Panc1 (cell line): Measurements from ENCODE around the gene CRADD.

ENCODE experiments used
- TF ChIP-seq, protein P1 (sequence below): fragments of 450-650 bp; IDR thresholded peaks from 2 replicates; pipeline ENCODE4 v1.5.1; 2017; ENCODE audit warnings: mild to moderate bottlenecking
- TF ChIP-seq, protein P2 (sequence below), 2 experiments: IDR thresholded peaks; 2 replicates each; pipeline ENCODE4 v1.6.1; 2011 to 2012; ENCODE audit warnings: low read depth in 2 of 2, control low read depth in 1 of 2, low read length in 1 of 2, mild to moderate bottlenecking in 1 of 2, moderate library complexity in 1 of 2; ENCODE audit not compliant: insufficient read depth in 1 of 2

DNA sequence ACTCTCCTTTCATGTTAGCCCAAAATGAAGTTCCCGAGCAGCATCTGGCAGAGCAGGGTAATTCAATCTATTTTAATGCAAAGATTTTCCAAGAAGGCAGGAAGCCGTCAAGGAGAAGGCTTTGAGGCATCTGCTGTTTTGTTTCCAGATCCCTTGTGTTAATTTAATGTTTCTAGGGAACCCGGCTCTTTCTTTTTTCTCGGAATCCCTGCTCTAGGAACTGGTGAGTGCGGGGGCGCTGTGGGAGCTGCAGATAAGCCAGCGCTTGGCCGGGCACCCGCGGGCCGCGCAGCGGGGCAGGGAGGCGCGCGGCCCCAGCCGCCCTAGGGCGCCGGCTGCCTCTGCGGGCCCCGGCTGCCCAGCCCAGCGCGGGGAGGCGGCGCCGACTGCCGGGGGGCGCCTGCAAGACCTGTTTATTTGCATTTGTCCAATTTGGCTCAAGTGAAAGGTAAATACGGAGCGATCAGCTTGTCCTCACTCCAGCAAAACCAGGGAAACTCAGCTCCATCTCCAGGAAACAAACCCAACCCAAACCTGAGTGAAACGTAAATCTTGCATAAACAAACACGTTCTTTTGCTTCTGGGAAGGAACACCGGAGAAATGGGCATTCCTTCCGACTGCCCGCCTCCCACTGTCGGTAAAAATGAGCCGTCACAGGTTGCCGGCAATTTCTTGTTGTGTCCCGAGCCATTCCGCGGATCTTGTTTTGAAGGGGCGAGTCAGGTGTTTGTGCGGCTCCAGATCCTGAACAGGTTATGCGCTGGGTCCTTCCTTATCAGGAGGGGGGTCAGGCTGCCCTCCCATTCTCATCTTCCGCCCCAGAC lies 65.1 kb downstream of the CRADD start:
- TF ChIP-seq, protein P1, sequence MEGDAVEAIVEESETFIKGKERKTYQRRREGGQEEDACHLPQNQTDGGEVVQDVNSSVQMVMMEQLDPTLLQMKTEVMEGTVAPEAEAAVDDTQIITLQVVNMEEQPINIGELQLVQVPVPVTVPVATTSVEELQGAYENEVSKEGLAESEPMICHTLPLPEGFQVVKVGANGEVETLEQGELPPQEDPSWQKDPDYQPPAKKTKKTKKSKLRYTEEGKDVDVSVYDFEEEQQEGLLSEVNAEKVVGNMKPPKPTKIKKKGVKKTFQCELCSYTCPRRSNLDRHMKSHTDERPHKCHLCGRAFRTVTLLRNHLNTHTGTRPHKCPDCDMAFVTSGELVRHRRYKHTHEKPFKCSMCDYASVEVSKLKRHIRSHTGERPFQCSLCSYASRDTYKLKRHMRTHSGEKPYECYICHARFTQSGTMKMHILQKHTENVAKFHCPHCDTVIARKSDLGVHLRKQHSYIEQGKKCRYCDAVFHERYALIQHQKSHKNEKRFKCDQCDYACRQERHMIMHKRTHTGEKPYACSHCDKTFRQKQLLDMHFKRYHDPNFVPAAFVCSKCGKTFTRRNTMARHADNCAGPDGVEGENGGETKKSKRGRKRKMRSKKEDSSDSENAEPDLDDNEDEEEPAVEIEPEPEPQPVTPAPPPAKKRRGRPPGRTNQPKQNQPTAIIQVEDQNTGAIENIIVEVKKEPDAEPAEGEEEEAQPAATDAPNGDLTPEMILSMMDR, result peak; percentile 84
- TF ChIP-seq, protein P2, sequence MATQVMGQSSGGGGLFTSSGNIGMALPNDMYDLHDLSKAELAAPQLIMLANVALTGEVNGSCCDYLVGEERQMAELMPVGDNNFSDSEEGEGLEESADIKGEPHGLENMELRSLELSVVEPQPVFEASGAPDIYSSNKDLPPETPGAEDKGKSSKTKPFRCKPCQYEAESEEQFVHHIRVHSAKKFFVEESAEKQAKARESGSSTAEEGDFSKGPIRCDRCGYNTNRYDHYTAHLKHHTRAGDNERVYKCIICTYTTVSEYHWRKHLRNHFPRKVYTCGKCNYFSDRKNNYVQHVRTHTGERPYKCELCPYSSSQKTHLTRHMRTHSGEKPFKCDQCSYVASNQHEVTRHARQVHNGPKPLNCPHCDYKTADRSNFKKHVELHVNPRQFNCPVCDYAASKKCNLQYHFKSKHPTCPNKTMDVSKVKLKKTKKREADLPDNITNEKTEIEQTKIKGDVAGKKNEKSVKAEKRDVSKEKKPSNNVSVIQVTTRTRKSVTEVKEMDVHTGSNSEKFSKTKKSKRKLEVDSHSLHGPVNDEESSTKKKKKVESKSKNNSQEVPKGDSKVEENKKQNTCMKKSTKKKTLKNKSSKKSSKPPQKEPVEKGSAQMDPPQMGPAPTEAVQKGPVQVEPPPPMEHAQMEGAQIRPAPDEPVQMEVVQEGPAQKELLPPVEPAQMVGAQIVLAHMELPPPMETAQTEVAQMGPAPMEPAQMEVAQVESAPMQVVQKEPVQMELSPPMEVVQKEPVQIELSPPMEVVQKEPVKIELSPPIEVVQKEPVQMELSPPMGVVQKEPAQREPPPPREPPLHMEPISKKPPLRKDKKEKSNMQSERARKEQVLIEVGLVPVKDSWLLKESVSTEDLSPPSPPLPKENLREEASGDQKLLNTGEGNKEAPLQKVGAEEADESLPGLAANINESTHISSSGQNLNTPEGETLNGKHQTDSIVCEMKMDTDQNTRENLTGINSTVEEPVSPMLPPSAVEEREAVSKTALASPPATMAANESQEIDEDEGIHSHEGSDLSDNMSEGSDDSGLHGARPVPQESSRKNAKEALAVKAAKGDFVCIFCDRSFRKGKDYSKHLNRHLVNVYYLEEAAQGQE (IDR thresholded peaks at IDR 0.05; ENCODE audit: insufficient read depth in 1 of 2, low read depth in 2 of 2, low read length in 1 of 2), result no peak
